Mucosa of rectum (tissue), 2 donors: ENCODE data around the gene LDB1.

ENCODE experiments used
- H3K27ac ChIP-seq, 2 donors: one replicate each; pipeline ENCODE4 v1.7.0; 2013; ENCODE audit warnings: inconsistent platforms in 2 of 2, low read depth in 2 of 2, low read length in 2 of 2
- H3K27me3 ChIP-seq, 2 donors: one replicate each; pipeline ENCODE4 v1.7.0; 2013; ENCODE audit warnings: low read length in 2 of 2; ENCODE audit not compliant: control insufficient read depth in 2 of 2, insufficient read depth in 2 of 2
- H3K36me3 ChIP-seq, 2 donors: one replicate each; pipeline ENCODE4 v1.7.0; 2013; ENCODE audit warnings: low read length in 2 of 2; ENCODE audit not compliant: control insufficient read depth in 2 of 2, insufficient read depth in 2 of 2
- H3K4me1 ChIP-seq, 2 donors: one replicate each; pipeline ENCODE4 v1.7.0; 2013; ENCODE audit warnings: low read length in 2 of 2, mild to moderate bottlenecking in 1 of 2; ENCODE audit not compliant: control insufficient read depth in 2 of 2, insufficient read depth in 2 of 2
- H3K4me3 ChIP-seq, 2 donors: one replicate each; pipeline ENCODE4 v1.7.0; 2013; ENCODE audit warnings: low read length in 2 of 2
- H3K9ac ChIP-seq, 2 donors: one replicate each; pipeline ENCODE4 v1.7.0; 2013; ENCODE audit warnings: low read length in 2 of 2, low read depth in 1 of 2, mild to moderate bottlenecking in 1 of 2
- H3K9me3 ChIP-seq, 2 donors: one replicate each; pipeline ENCODE4 v1.7.0; 2013; ENCODE audit warnings: low read length in 2 of 2; ENCODE audit not compliant: control insufficient read depth in 2 of 2
- donor health status: healthy.
- donor health status: Normal muscosa, but diverticular disease.

The LDB1 gene

DNA sequence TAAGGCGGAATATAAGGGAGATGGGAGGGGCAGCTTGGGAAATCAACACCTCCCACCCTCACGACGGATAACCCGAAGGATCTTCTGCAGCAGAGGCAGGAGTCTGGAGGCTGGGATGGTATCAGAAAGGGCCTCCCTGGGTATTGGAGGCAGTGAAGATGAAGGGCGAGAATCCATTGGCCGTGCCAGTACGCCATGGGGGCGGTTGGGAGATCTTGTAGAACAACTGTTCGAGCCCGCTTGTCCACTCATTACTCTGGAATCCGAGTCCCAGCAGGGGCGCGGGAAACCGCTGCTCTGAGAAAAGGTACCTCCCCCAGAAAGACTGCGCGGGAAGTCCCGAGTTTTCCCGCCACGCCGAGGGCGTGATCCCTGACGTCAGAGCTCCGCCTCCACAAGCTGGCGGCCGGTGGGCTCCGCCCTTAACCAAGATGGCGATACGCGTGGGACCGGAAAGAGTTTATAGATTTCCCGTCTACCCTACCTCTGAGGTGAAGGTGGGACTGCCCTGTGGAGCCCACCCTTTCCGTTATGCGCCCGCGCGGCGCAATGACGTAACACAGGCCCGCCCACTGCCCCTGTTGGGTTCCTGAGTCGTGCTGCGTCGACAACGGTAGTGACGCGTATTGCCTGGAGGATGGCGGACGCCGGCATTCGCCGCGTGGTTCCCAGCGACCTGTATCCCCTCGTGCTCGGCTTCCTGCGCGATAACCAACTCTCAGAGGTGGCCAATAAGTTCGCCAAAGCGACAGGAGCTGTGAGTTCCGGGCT lies 31.8 kb upstream of the LDB1 start, which contains the start of gene NOLC1:
TSS of gene NOLC1 (plus strand) at position 616 of the 771 bp plus-strand sequence. CDS start at position 638, 22 bp downstream.
- peak within 1 kb of the TSS; percentile 75 to 76 for H3K9ac ChIP-seq
- H3K9me3 ChIP-seq = no peaks in the 10 kb centered on the region
- H3K4me1 ChIP-seq = peaks cover 9 to 13% of the 10 kb centered on the region in 2 donors
- H3K36me3 ChIP-seq = peaks cover 20 to 35% of the 10 kb centered on the region in 2 donors
- H3K27ac ChIP-seq = peak within 1 kb of the TSS; percentile 72 to 92
- no peaks in the 10 kb centered on the region for H3K27me3 ChIP-seq
- H3K4me3 ChIP-seq = peak within 1 kb of the TSS; percentile 92 to 97

DNA sequence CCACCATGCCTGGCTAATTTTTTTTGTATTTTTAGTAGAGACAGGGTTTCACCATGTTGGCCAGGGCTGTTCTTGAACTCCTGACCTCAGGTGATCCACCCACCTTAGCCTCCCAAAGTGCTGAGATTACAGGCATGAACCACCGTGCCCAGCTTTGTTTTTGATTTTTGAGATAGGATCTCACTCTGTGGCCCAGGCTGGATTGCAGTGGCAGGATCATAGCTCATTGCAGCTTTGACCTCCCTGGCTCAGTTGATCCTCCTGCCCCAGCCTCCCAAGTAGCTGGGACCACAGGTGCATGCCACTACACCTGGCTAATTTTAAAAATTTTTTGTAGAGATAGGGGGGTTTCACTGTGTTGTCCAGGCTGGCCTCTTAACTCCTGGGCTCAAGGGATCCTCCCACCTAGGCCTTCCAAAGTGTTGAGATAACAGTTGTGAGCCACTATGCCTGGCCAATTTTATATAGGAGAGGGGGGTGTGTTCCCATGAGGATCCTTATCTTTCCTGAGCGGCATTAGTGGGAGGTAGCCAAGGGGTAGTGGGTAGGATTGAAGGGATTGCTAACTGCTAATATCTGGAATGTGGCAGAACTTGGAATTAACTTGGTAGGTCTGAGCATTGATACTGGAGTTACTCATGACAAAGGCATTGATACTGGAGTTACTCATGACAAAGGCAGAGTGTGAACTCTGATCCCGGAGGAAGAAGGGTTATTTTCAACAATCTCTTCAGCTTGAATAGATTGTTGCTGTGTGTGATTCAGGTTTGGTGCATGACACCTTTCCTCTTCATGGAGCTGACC lies 31.0 kb upstream of the LDB1 start:
- Histone ChIP-seq H3K27ac (peak overlapping the region; percentile 72 to 92), H3K9me3 (no peaks in the 10 kb centered on the region), H3K4me1 (peaks cover 9 to 13% of the 10 kb centered on the region in 2 donors), H3K9ac (peak overlapping the region; percentile 75 to 76), H3K4me3 (peak overlapping the region; percentile 92 to 97), H3K27me3 (no peaks in the 10 kb centered on the region), H3K36me3 (peaks cover 22 to 35% of the 10 kb centered on the region in 2 donors)

DNA sequence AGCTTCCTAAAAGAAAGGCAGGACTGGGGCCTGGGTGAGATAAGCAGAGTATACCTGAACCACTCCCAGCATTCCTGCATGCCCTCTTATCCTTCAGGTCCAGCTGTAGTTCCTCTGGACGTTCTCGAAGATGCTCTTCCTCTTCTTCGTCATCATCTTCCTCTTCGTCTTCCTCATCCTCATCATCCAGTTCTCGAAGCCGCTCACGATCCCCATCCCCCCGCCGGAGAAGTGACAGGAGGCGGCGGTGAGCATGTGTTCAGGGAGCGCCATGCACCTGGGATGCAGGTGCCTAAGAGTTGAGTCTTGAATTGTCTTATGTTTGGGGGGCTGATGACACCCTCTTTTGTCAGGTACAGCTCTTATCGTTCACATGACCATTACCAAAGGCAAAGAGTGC lies 28.1 kb upstream of the LDB1 start:
- H3K9me3 ChIP-seq = no peaks in the 10 kb centered on the region
- peaks cover 40 to 46% of the 10 kb centered on the region in 2 donors for H3K36me3 ChIP-seq

DNA sequence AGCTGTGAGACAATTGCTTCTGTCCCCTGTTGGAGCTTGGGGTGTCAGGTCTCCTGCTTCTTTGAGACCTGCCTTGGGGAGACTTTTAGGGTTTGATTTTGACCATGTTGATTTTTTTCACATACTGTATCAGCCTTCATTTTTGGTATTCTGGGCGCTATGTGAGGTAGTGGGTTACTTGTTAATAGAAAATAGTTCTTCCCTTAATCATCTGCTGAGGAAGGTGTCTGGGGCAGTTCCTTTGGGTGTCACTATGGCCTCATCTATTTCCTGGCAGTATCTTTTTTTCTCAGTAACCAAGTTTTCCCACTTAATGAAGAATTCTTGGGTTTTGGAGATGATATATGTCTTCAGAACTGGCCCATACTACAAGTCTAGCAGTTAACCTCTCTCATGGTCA lies 27.4 kb upstream of the LDB1 start:
- Histone ChIP-seq H3K9me3 (no peaks in the 10 kb centered on the region), H3K4me3 (no peak overlapping the region), H3K27ac (no peak overlapping the region), H3K4me1 (peaks cover 0 to 4% of the 10 kb centered on the region in 2 donors), H3K9ac (no peak overlapping the region), H3K36me3 (peaks cover 44 to 49% of the 10 kb centered on the region in 2 donors), H3K27me3 (no peaks in the 10 kb centered on the region)

More for the DNA sequence above, 28.1 kb upstream of the LDB1 start:
- Histone ChIP-seq H3K27me3 (no peaks in the 10 kb centered on the region), H3K4me3 (no peak overlapping the region), H3K9ac (no peak overlapping the region), H3K27ac (no peak overlapping the region), H3K4me1 (peaks cover 6 to 11% of the 10 kb centered on the region in 2 donors)

DNA sequence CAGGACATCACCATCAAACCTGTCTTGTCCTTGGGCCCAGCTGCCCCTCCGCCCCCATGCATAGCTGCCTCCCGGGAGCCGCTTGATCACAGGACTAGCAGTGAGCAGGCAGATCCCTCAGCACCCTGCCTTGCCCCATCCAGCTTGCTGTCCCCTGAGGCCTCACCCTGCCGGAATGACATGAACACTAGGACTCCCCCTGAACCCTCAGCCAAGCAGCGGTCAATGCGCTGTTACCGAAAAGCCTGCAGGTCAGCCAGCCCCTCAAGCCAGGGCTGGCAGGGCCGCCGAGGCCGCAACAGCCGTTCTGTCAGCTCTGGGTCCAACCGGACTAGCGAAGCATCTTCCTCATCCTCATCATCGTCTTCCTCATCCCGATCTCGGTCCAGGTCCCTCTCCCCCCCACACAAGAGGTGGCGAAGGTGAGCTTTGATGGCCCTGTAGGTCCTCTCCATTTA lies 26.8 kb upstream of the LDB1 start:
- H3K9me3 ChIP-seq = no peaks in the 10 kb centered on the region
- no peak overlapping the region for H3K4me3 ChIP-seq
- no peaks in the 10 kb centered on the region for H3K27me3 ChIP-seq
- H3K4me1 ChIP-seq = peaks cover 0 to 3% of the 10 kb centered on the region in 2 donors
- H3K9ac ChIP-seq = no peak overlapping the region
- H3K27ac ChIP-seq = no peak overlapping the region
- peaks cover 44 to 49% of the 10 kb centered on the region in 2 donors for H3K36me3 ChIP-seq

DNA sequence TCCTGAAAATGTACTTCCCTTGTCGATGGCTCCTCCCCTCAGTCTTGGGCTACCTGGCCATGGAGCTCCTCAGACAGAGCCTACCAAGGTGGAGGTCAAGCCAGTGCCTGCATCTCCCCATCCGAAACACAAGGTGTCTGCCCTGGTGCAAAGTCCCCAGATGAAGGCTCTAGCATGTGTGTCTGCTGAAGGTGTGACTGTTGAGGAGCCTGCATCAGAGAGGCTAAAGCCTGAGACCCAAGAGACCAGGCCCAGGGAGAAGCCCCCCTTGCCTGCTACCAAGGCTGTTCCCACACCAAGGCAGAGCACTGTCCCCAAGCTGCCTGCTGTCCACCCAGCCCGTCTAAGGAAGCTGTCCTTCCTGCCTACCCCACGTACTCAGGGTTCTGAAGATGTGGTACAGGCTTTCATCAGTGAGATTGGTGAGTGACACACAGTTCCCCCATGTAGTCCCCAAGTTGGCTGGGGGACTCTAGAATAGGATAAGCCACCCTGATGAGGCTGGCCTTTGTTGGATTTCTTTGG lies 21.5 kb upstream of the LDB1 start:
- Histone ChIP-seq H3K27me3 (no peaks in the 10 kb centered on the region), H3K9ac (no peak overlapping the region), H3K4me3 (no peak overlapping the region), H3K36me3 (peaks cover 61 to 62% of the 10 kb centered on the region in 2 donors), H3K9me3 (no peaks in the 10 kb centered on the region), H3K4me1 (no peaks in the 10 kb centered on the region), H3K27ac (no peak overlapping the region)

DNA sequence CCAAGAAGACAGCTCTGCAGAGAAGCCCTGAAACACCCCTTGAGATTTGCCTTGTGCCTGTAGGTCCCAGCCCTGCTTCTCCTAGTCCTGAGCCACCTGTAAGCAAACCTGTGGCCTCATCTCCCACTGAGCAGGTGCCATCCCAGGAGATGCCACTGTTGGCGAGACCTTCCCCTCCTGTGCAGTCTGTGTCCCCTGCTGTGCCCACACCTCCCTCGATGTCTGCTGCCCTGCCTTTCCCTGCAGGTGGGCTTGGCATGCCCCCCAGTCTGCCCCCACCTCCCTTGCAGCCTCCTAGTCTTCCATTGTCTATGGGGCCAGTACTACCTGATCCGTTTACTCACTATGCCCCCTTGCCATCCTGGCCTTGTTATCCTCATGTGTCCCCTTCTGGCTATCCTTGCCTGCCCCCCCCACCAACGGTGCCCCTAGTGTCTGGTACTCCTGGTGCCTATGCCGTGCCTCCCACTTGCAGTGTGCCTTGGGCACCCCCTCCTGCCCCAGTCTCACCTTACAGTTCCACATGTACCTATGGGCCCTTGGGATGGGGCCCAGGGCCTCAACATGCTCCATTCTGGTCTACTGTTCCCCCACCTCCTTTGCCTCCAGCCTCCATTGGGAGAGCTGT lies 20.9 kb upstream of the LDB1 start:
- Histone ChIP-seq H3K4me1 (peaks cover 0 to 2% of the 10 kb centered on the region in 2 donors), H3K27ac (no peak overlapping the region), H3K9ac (no peak overlapping the region), H3K9me3 (no peaks in the 10 kb centered on the region), H3K36me3 (peaks cover 60 to 61% of the 10 kb centered on the region in 2 donors), H3K4me3 (no peak overlapping the region), H3K27me3 (no peaks in the 10 kb centered on the region)

DNA sequence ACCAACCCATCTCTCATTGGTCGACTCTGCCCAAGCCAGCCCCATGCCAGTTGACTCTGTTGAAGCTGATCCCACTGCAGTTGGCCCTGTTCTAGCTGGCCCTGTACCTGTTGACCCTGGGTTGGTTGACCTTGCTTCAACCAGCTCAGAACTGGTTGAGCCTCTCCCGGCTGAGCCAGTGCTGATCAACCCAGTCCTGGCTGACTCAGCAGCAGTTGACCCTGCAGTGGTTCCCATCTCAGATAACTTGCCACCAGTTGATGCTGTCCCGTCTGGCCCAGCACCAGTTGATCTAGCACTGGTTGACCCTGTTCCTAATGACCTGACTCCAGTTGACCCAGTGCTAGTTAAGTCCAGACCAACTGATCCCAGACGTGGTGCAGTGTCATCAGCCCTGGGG lies 20.1 kb upstream of the LDB1 start:
- peaks cover 0 to 2% of the 10 kb centered on the region in 2 donors for H3K4me1 ChIP-seq
- no peak overlapping the region for H3K27ac ChIP-seq
- peaks cover 58 to 61% of the 10 kb centered on the region in 2 donors for H3K36me3 ChIP-seq
- H3K4me3 ChIP-seq = no peak overlapping the region
- no peak overlapping the region for H3K9ac ChIP-seq
- H3K27me3 ChIP-seq = no peaks in the 10 kb centered on the region
- H3K9me3 ChIP-seq = no peaks in the 10 kb centered on the region

DNA sequence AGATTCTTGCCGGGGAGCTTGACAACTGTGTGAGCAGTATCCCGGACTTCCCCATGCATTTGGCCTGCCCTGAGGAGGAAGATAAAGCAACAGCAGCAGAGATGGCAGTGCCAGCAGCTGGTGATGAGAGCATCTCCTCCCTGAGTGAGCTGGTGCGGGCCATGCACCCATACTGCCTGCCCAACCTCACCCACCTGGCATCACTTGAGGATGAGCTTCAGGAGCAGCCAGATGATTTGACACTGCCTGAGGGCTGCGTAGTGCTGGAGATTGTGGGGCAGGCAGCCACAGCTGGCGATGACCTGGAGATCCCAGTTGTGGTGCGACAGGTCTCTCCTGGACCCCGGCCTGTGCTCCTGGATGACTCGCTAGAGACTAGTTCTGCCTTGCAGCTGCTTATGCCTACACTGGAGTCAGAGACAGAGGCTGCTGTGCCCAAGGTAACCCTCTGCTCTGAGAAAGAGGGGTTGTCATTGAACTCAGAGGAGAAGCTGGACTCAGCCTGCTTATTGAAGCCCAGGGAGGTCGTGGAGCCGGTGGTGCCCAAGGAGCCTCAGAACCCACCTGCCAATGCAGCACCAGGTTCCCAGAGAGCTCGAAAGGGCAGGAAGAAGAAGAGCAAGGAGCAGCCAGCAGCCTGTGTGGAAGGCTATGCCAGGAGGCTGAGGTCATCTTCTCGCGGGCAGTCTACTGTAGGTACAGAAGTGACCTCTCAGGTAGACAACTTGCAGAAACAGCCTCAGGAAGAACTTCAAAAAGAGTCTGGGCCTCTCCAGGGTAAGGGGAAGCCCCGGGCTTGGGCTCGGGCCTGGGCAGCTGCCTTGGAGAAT lies 19.3 kb upstream of the LDB1 start:
- Histone ChIP-seq H3K36me3 (peaks cover 53 to 57% of the 10 kb centered on the region in 2 donors), H3K9ac (no peak overlapping the region), H3K9me3 (no peaks in the 10 kb centered on the region), H3K4me3 (no peak overlapping the region), H3K4me1 (peaks cover 1 to 3% of the 10 kb centered on the region in 2 donors), H3K27ac (no peak overlapping the region), H3K27me3 (no peaks in the 10 kb centered on the region)
